Thymus (tissue), 11 donors: ENCODE measurements around the gene FLRT2. TPM values are rescaled to one million over a fixed set of nuclear protein-coding genes. Genes with fewer than 3 reads are reported as not detected.

Experiments used
- DNase-seq, 9 donors: peaks; one replicate each; pipeline ENCODE4 v3.0.0-alpha.2; 2013; ENCODE audit warnings: low spot score in 9 of 9, low read depth in 6 of 9, missing footprints in 1 of 9
- H3K27ac ChIP-seq, 2 donors: one replicate each; pipeline ENCODE4 v1.5.1; 2013; ENCODE audit warnings: control low read depth in 1 of 2, low read depth in 1 of 2, low read length in 1 of 2, mild to moderate bottlenecking in 1 of 2, moderate library complexity in 1 of 2
- H3K27me3 ChIP-seq, 2 donors: one replicate each; pipeline ENCODE4 v1.5.1; 2013; ENCODE audit warnings: low read length in 1 of 2; ENCODE audit not compliant: control insufficient read depth in 2 of 2, insufficient read depth in 1 of 2
- H3K36me3 ChIP-seq, 2 donors: one replicate each; pipeline ENCODE4 v1.5.1; 2013; ENCODE audit warnings: low read length in 1 of 2, mild to moderate bottlenecking in 1 of 2, moderate library complexity in 1 of 2; ENCODE audit not compliant: control insufficient read depth in 2 of 2, insufficient read depth in 2 of 2
- H3K4me1 ChIP-seq, 2 donors: one replicate each; pipeline ENCODE4 v1.5.1; 2013; ENCODE audit warnings: low read length in 2 of 2; ENCODE audit not compliant: control insufficient read depth in 2 of 2, insufficient read depth in 2 of 2
- H3K4me3 ChIP-seq, 2 donors: one replicate each; pipeline ENCODE4 v1.5.1; 2013; ENCODE audit warnings: low read length in 2 of 2, control low read depth in 1 of 2, mild to moderate bottlenecking in 1 of 2
- H3K9me3 ChIP-seq, 2 donors: one replicate each; pipeline ENCODE4 v1.5.1; 2013; ENCODE audit warnings: low read length in 1 of 2, mild to moderate bottlenecking in 1 of 2; ENCODE audit not compliant: control insufficient read depth in 2 of 2, insufficient read depth in 1 of 2
- WGBS: extraction: QIAGEN DNeasy Blood & Tissue Kit; methylation state at CpG from one replicate; pipeline ENCODE4 v1.1.7; 2013; 5-methylcytosine and 5-hydroxymethylcytosine counted together
- polyA plus RNA-seq: library from polyadenylated mRNA; stranded (reverse); fragments of 200-250 nt; gene quantifications from one replicate; pipeline ENCODE4 v1.2.3, GENCODE V29; 2013
- total RNA-seq: library from RNA; stranded (reverse); fragments of 120-200 nt; gene quantifications from one replicate; pipeline ENCODE4 v1.2.4, GENCODE V29; 2013
- donor health status: healthy.

The FLRT2 gene
- total and polyA plus RNA-seq, 2 donors, result 1.8 to 8.9 TPM

DNA sequence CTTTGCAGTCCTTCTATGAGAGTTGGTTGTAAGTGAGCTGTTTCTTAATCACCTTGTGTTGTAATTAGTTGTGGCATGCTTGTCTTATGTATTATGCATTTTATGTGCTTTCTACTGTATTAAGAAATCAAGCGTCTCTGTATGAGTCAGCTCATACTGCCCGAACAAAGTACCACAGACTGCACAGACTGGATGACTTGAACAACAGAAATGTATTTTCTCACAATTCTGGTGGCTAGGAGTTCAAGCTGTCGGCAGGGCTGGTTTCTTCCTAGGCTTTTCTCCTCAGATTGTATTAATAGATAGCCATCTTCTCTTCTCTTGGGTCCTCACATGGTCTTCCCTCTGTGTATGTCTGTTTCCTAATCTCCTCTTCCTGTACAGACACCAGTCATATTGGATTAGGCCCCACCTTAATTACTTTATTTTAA lies 77.7 kb downstream of the FLRT2 start:
- WGBS, result 96% methylated on average over 3 of the region's 3 CpGs
- no peak for DNase-seq
- H3K27ac ChIP-seq, result no peak overlapping the region
- no peaks in the 10 kb centered on the region for H3K4me1 ChIP-seq
- H3K27me3 ChIP-seq, result no peaks in the 10 kb centered on the region
- no peaks in the 10 kb centered on the region for H3K36me3 ChIP-seq
- H3K9me3 ChIP-seq, result no peaks in the 10 kb centered on the region
- H3K4me3 ChIP-seq, result no peak overlapping the region

GRCh38 chr14:85613496-85613895 lies 83.6 kb downstream of the FLRT2 start:
- Histone ChIP-seq H3K9me3 (no peaks in the 10 kb centered on the region), H3K4me3 (no peak overlapping the region), H3K27me3 (no peaks in the 10 kb centered on the region), H3K4me1 (no peaks in the 10 kb centered on the region), H3K27ac (no peak overlapping the region), H3K36me3 (no peaks in the 10 kb centered on the region)
- DNase-seq, result no peak
- WGBS, result 96% methylated on average over 5 of the region's 5 CpGs

DNA sequence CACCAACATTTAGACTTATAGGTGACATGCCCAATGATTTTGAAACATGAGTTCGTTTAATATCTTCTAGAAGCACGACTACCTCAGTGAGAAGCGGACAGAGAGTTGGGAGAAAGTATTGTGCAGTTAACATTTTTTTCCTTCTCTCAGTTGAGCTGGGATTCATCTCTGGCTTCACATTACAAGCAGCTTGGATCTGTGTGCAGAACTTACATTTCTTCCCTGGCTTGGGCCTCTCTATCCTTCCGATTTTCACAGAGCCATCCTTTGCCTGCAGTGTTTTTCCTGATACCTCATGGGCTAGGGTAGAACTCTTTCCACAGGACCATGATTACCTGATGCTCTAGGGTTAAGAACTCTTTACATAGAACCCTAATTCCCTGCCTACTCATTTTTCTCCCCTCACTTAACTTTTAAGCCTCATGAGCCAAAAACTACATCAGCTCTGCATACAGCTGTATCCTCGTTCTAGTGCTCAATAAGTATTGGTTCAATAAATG lies 86.5 kb downstream of the FLRT2 start:
- DNase-seq, result no peak
- Histone ChIP-seq H3K36me3 (no peaks in the 10 kb centered on the region), H3K27me3 (no peaks in the 10 kb centered on the region), H3K9me3 (no peaks in the 10 kb centered on the region), H3K4me1 (no peaks in the 10 kb centered on the region), H3K4me3 (no peak overlapping the region), H3K27ac (no peak overlapping the region)
- WGBS, result 96% methylated on average over 5 of the region's 5 CpGs

DNA sequence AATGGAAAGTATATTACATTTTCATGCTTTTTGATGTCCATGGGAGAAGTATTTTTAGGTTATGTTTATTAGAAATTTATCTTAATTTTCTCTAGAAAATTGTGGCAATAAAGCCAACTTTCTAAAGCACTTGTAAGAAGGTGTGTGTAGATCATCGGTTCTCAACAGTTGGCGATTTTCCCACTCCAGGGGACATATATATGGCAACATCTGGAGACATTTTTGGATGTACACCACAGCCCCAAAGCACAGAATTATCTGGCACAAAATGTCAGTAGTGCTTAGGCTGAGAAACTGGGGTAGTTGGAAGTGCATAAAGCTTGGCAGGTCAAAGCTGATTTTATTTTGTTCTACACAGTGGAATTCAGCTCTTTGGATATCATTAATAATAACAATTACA lies 86.9 kb downstream of the FLRT2 start:
- no peaks in the 10 kb centered on the region for H3K36me3 ChIP-seq
- H3K27me3 ChIP-seq, result no peaks in the 10 kb centered on the region
- no peak for DNase-seq
- no peak overlapping the region for H3K4me3 ChIP-seq
- H3K27ac ChIP-seq, result no peak overlapping the region
- WGBS, result 98% methylated on average over 2 of the region's 2 CpGs
- H3K4me1 ChIP-seq, result no peaks in the 10 kb centered on the region
- no peaks in the 10 kb centered on the region for H3K9me3 ChIP-seq

DNA sequence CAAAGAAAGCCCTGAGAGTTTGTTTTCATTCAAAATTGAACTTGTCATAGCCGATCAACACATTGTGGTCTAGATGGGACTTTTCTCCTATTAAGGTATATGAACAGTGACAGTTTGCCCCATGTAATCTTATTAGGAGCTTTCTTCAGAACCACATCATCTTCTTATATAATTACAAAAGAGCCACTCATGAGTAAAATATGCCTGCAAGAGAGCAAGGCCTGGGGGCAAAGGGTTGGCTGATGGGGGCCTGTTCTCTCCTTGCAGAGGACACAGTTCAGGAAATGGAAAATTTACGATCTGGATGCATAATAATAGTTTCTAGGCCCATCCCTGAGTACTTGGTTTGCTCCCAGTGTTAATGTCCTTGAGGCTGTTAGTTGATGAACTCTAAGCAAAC lies 87.8 kb downstream of the FLRT2 start:
- no peak overlapping the region for H3K4me3 ChIP-seq
- no peaks in the 10 kb centered on the region for H3K27me3 ChIP-seq
- H3K36me3 ChIP-seq, result no peaks in the 10 kb centered on the region
- no peak overlapping the region for H3K27ac ChIP-seq
- 83% methylated on average over 2 of the region's 2 CpGs for WGBS
- no peaks in the 10 kb centered on the region for H3K4me1 ChIP-seq
- no peak for DNase-seq
- H3K9me3 ChIP-seq, result no peaks in the 10 kb centered on the region

DNA sequence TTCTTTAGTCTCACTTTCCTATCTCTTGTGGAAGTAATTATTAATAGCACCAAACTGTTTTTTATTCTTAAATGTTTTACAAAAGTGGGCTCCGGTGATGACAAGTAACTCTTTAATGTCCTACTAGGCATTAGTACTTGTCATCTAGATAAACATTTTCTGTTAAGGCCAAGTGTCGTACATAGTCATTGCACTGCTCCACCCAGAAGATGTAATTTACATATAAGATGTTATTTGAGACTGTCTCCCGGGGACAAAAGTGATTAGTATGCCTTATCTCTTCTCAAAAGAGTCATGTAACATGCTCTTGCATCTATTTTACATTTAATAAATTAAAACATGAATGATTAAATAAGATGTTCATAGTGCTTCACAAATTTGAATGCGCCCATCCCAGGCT lies 88.4 kb downstream of the FLRT2 start:
- Histone ChIP-seq H3K36me3 (no peaks in the 10 kb centered on the region), H3K9me3 (no peaks in the 10 kb centered on the region), H3K4me3 (no peak overlapping the region), H3K4me1 (no peaks in the 10 kb centered on the region), H3K27me3 (no peaks in the 10 kb centered on the region), H3K27ac (no peak overlapping the region)
- DNase-seq, result no peak
- WGBS, result 97% methylated on average over 4 of the region's 4 CpGs

- no peaks in the 10 kb centered on the region for H3K9me3 ChIP-seq
- H3K4me1 ChIP-seq, result no peaks in the 10 kb centered on the region
- H3K27ac ChIP-seq, result no peak overlapping the region
- 94% methylated on average over 3 of the region's 3 CpGs for WGBS
- H3K4me3 ChIP-seq, result no peak overlapping the region
- DNase-seq, result no peak
- no peaks in the 10 kb centered on the region for H3K27me3 ChIP-seq
- H3K36me3 ChIP-seq, result no peaks in the 10 kb centered on the region
These were observed 89.0 kb downstream of the FLRT2 start for GRCh38 chr14:85618978-85619377.

GRCh38 chr14:85619851-85620250 lies 89.9 kb downstream of the FLRT2 start:
- Histone ChIP-seq H3K4me3 (no peak overlapping the region), H3K27me3 (no peaks in the 10 kb centered on the region), H3K36me3 (no peaks in the 10 kb centered on the region), H3K9me3 (no peaks in the 10 kb centered on the region), H3K27ac (no peak overlapping the region), H3K4me1 (no peaks in the 10 kb centered on the region)
- no peak for DNase-seq
- 25% methylated on average over 6 of the region's 6 CpGs for WGBS

DNA sequence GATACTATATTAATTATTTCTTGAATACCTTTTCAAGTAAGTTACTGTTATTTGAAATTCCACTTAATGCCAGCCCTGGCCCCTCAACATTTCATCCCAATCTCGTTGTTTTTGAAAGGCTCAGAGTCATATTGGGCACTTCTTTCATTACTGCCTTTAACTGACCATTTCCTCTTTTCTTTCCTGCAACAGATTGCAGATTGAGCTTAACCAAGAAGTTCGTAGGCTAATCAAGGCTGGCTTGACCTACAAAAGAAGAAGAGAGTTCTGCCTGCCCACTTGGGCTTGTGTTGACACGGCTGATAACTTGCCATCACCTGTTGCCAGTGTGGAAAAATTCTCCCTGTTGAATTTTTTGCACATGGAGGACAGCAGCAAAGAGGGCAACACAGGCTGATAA lies 91.0 kb downstream of the FLRT2 start:
- Histone ChIP-seq H3K4me3 (no peak overlapping the region), H3K27me3 (no peaks in the 10 kb centered on the region), H3K27ac (no peak overlapping the region), H3K9me3 (no peaks in the 10 kb centered on the region), H3K4me1 (no peaks in the 10 kb centered on the region), H3K36me3 (no peaks in the 10 kb centered on the region)
- DNase-seq, result no peak
- WGBS, result 89% methylated on average over 3 of the region's 3 CpGs

GRCh38 chr14:85622106-85622505 lies 92.2 kb downstream of the FLRT2 start:
- no peak overlapping the region for H3K4me3 ChIP-seq
- H3K4me1 ChIP-seq, result no peaks in the 10 kb centered on the region
- no peak for DNase-seq
- H3K27me3 ChIP-seq, result no peaks in the 10 kb centered on the region
- H3K9me3 ChIP-seq, result no peaks in the 10 kb centered on the region
- H3K27ac ChIP-seq, result no peak overlapping the region
- 97% methylated on average over 13 of the region's 13 CpGs for WGBS
- no peaks in the 10 kb centered on the region for H3K36me3 ChIP-seq
